ENCODE results near the gene WBP2. TPM values are rescaled to one million over a fixed set of nuclear protein-coding genes. Genes with fewer than 3 reads are reported as not detected.

Gene WBP2
- polyA plus RNA-seq, 1 donor from 2014 or later = 21.7 TPM

DNA sequence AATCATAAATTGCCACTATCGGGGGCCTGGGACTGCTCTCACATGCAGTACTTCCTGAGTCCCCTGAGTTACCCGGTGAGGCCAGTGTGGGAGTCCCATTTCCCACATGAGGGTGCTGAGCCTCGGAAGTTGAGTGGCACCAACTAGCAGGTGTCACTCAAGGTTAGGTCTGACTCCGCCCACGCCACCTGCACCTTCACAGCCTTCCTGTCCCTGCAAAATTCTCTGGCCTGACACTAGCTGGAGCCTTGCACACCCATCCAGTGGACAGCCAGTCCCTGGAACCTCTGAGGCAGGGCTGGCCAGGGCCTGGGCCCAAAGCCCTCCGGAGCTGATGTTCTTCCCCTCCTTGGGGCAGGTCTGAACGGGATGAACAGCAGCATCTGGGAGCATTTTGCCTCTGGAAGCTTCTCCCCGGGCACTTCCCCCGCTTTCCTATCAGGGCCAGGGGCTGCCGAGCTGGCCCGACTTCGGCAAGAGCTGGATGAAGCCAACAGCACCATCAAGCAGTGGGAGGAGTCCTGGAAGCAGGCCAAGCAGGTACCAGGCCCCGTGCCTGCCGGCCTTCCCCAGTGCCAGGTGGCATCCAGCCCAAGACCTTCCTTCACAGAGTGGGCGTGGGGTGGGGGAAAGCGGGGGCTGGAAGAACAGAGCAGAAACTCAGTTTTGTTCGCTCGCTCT lies 32.9 kb downstream of the WBP2 start:
- Histone ChIP-seq H3K79me2 (replicated peaks; ENCODE audit: insufficient read depth, low read length) (no peaks in the 10 kb centered on the region), H3K27me3 (ENCODE audit: insufficient read depth, low read depth, low read length) (no peaks in the 10 kb centered on the region), H2AFZ (ENCODE audit: low read depth, low read length) (no peak overlapping the region), H3K36me3 (ENCODE audit: insufficient read depth, low read length) (no peaks in the 10 kb centered on the region), H3K9me2 (ENCODE audit: insufficient read depth, low read length) (no peaks in the 10 kb centered on the region), H3K4me3 (ENCODE audit: low read length) (no peak overlapping the region), H3K9me3 (ENCODE audit: low read length) (no peaks in the 10 kb centered on the region), H3K4me2 (ENCODE audit: low read length) (no peak overlapping the region), H4K20me1 (ENCODE audit: insufficient read depth) (no peaks in the 10 kb centered on the region), H3F3A (ENCODE audit: insufficient read depth, low read length, poor library complexity, severe bottlenecking) (no peaks in the 10 kb centered on the region), H3K9ac (ENCODE audit: low read length) (no peak overlapping the region), H3K27ac (ENCODE audit: low read length) (no peak overlapping the region)
- TF ChIP-seq EP300 (conservative IDR thresholded peaks at IDR 0.05; ENCODE audit: poor library complexity, severe bottlenecking) (no peak), SMC3 (conservative IDR thresholded peaks at IDR 0.05; ENCODE audit: poor library complexity) (no peak), CTCF (IDR thresholded peaks at IDR 0.05; ENCODE audit: poor library complexity, severe bottlenecking) (no peak), REST (IDR thresholded peaks at IDR 0.05; ENCODE audit: borderline replicate concordance) (no peak), RAD21 (conservative IDR thresholded peaks at IDR 0.05) (no peak), MXI1 (conservative IDR thresholded peaks at IDR 0.05; ENCODE audit: poor library complexity, severe bottlenecking) (no peak), POLR2AphosphoS5 (IDR thresholded peaks at IDR 0.05) (no peak), EZH2 (IDR thresholded peaks at IDR 0.05; ENCODE audit: borderline replicate concordance, insufficient read depth, low read length, poor library complexity, severe bottlenecking) (no peak), TAF1 (IDR thresholded peaks at IDR 0.05; ENCODE audit: low read depth) (no peak)

GRCh38 chr17:75821552-75821951 lies 33.6 kb downstream of the WBP2 start:
- Histone ChIP-seq H3K36me3 (ENCODE audit: insufficient read depth, low read length) (no peaks in the 10 kb centered on the region), H3K79me2 (replicated peaks; ENCODE audit: insufficient read depth, low read length) (no peaks in the 10 kb centered on the region), H3K4me2 (ENCODE audit: low read length) (no peak overlapping the region), H3K27me3 (ENCODE audit: insufficient read depth, low read depth, low read length) (no peaks in the 10 kb centered on the region), H3K4me3 (ENCODE audit: low read length) (no peak overlapping the region), H3K9me3 (ENCODE audit: low read length) (no peaks in the 10 kb centered on the region), H2AFZ (ENCODE audit: low read depth, low read length) (no peak overlapping the region), H3K27ac (ENCODE audit: low read length) (no peak overlapping the region), H3K9me2 (ENCODE audit: insufficient read depth, low read length) (no peaks in the 10 kb centered on the region), H3F3A (ENCODE audit: insufficient read depth, low read length, poor library complexity, severe bottlenecking) (no peaks in the 10 kb centered on the region), H3K9ac (ENCODE audit: low read length) (no peak overlapping the region), H4K20me1 (ENCODE audit: insufficient read depth) (no peaks in the 10 kb centered on the region)
- TF ChIP-seq EZH2 (IDR thresholded peaks at IDR 0.05; ENCODE audit: borderline replicate concordance, insufficient read depth, low read length, poor library complexity, severe bottlenecking) (no peak), SMC3 (conservative IDR thresholded peaks at IDR 0.05; ENCODE audit: poor library complexity) (no peak), RAD21 (conservative IDR thresholded peaks at IDR 0.05) (no peak), EP300 (conservative IDR thresholded peaks at IDR 0.05; ENCODE audit: poor library complexity, severe bottlenecking) (no peak), POLR2AphosphoS5 (IDR thresholded peaks at IDR 0.05) (no peak), REST (IDR thresholded peaks at IDR 0.05; ENCODE audit: borderline replicate concordance) (no peak), CTCF (IDR thresholded peaks at IDR 0.05; ENCODE audit: poor library complexity, severe bottlenecking) (no peak), MXI1 (conservative IDR thresholded peaks at IDR 0.05; ENCODE audit: poor library complexity, severe bottlenecking) (no peak), TAF1 (IDR thresholded peaks at IDR 0.05; ENCODE audit: low read depth) (no peak)
